Neural cell (in vitro differentiated cells): ENCODE measurements around the gene BCL6B. TPM values are rescaled to one million over a fixed set of nuclear protein-coding genes. Genes with fewer than 3 reads are reported as not detected.

ENCODE experiments used
- H2AFZ ChIP-seq: fragments of 200-600, 300-800 bp; sonication (generic), shearing (Covaris generic); 2 replicates; pipeline ENCODE4 v1.6.0; 2014; ENCODE audit warnings: low read depth, mild to moderate bottlenecking, antibody characterized with exemption, low read length, moderate library complexity
- H3F3A ChIP-seq: fragments of 200-600 bp; shearing (Covaris generic); 2 replicates; pipeline ENCODE4 v1.6.1; 2016; ENCODE audit warnings: mild to moderate bottlenecking, moderate library complexity, mixed read lengths, antibody characterized with exemption, low read length; ENCODE audit not compliant: insufficient read depth, poor library complexity, severe bottlenecking
- H3K27ac ChIP-seq: fragments of 200-600, 300-800 bp; sonication (generic), shearing (Covaris generic); 2 replicates; pipeline ENCODE4 v1.5.1; 2014; ENCODE audit warnings: mild to moderate bottlenecking, low read length, moderate library complexity
- H3K27me3 ChIP-seq: fragments of 300-800, 200-600 bp; sonication (generic), shearing (Covaris generic); 2 replicates; pipeline ENCODE4 v1.6.0; 2014; ENCODE audit warnings: mild to moderate bottlenecking, low read depth, low read length, moderate library complexity; ENCODE audit not compliant: insufficient read depth
- H3K36me3 ChIP-seq: fragments of 300-800, 200-600 bp; sonication (generic), shearing (Covaris generic); 2 replicates; pipeline ENCODE4 v1.5.1; 2014; ENCODE audit warnings: mild to moderate bottlenecking, antibody characterized with exemption, low read length, moderate library complexity; ENCODE audit not compliant: insufficient read depth
- H3K4me2 ChIP-seq: fragments of 300-800, 200-600 bp; sonication (generic), shearing (Covaris generic); 2 replicates; pipeline ENCODE4 v1.6.0; 2014; ENCODE audit warnings: mild to moderate bottlenecking, low read length
- H3K4me3 ChIP-seq: fragments of 300-800, 200-600 bp; sonication (generic), shearing (Covaris generic); 2 replicates; pipeline ENCODE4 v1.5.1; 2014; ENCODE audit warnings: mild to moderate bottlenecking, low read length, moderate library complexity
- H3K79me2 ChIP-seq: fragments of 200-600 bp; shearing (Covaris generic); replicated peaks from 2 replicates; pipeline ENCODE4 v1.6.0; 2014; ENCODE audit warnings: mild to moderate bottlenecking, low read length, moderate library complexity; ENCODE audit not compliant: insufficient read depth
- H3K9ac ChIP-seq: fragments of 300-800, 200-600 bp; sonication (generic), shearing (Covaris generic); 2 replicates; pipeline ENCODE4 v1.6.1; 2016; ENCODE audit warnings: mild to moderate bottlenecking, low read length, mixed read lengths
- H3K9me2 ChIP-seq: fragments of 200-600 bp; shearing (Covaris generic); 2 replicates; pipeline ENCODE4 v1.6.1; 2016; ENCODE audit warnings: mild to moderate bottlenecking, low read length, mixed read lengths; ENCODE audit not compliant: insufficient read depth
- H3K9me3 ChIP-seq: fragments of 200-600, 300-800 bp; sonication (generic), shearing (Covaris generic); 2 replicates; pipeline ENCODE4 v1.6.1; 2016; ENCODE audit warnings: mild to moderate bottlenecking, mixed run types, low read length, moderate library complexity, mixed read lengths
- H4K20me1 ChIP-seq: fragments of 200-600 bp; shearing (Covaris generic); 2 replicates; pipeline ENCODE4 v1.6.1; 2016; ENCODE audit warnings: mild to moderate bottlenecking, mixed run types; ENCODE audit not compliant: insufficient read depth
- CTCF ChIP-seq: fragments of 450-650 bp; IDR thresholded peaks from 2 replicates; pipeline ENCODE4 v1.5.1; 2014; ENCODE audit warnings: antibody characterized with exemption, mild to moderate bottlenecking, moderate library complexity; ENCODE audit not compliant: poor library complexity, severe bottlenecking
- EP300 ChIP-seq: fragments of 450-650 bp; conservative IDR thresholded peaks from 2 replicates; pipeline ENCODE4 v1.6.1; 2014; ENCODE audit warnings: antibody characterized with exemption, mild to moderate bottlenecking, moderate library complexity; ENCODE audit not compliant: poor library complexity, severe bottlenecking
- EZH2 ChIP-seq: fragments of 200-600, 300-800 bp; shearing (Covaris generic), sonication (generic); IDR thresholded peaks from 2 replicates; pipeline ENCODE4 v1.6.1; 2014; ENCODE audit warnings: antibody characterized with exemption, low read length, borderline replicate concordance, mild to moderate bottlenecking; ENCODE audit not compliant: insufficient read depth, poor library complexity, severe bottlenecking
- MXI1 ChIP-seq: fragments of 450-650 bp; conservative IDR thresholded peaks from 2 replicates; pipeline ENCODE4 v1.6.1; 2014; ENCODE audit warnings: antibody characterized with exemption, mild to moderate bottlenecking; ENCODE audit not compliant: poor library complexity, severe bottlenecking
- POLR2AphosphoS5 ChIP-seq: IDR thresholded peaks from 2 replicates; pipeline ENCODE4 v1.6.1; 2012
- RAD21 ChIP-seq: fragments of 450-650 bp; conservative IDR thresholded peaks from 2 replicates; pipeline ENCODE4 v1.6.1; 2014; ENCODE audit warnings: antibody characterized with exemption, mild to moderate bottlenecking, moderate library complexity
- SMC3 ChIP-seq: fragments of 450-650 bp; conservative IDR thresholded peaks from 2 replicates; pipeline ENCODE4 v1.6.1; 2014; ENCODE audit warnings: antibody characterized with exemption, mild to moderate bottlenecking, moderate library complexity; ENCODE audit not compliant: poor library complexity
- TAF1 ChIP-seq: IDR thresholded peaks from 2 replicates; pipeline ENCODE4 v1.6.1; 2012; ENCODE audit warnings: low read depth
- polyA plus RNA-seq: library from polyadenylated mRNA; depleted of rRNA; stranded (reverse); fragments of >200 nt; gene quantifications from 2 replicates; pipeline ENCODE4 v1.2.3, GENCODE V29; 2014
- TF ChIP-seq, protein P1 (sequence below): IDR thresholded peaks from 2 replicates; pipeline ENCODE4 v1.6.1; 2012; ENCODE audit warnings: borderline replicate concordance

The BCL6B gene
- polyA plus RNA-seq, 1 donor from 2014 or later, result not detected

GRCh38 chr17:7011415-7011814 is 11.4 kb upstream of the BCL6B start:
- no peak overlapping the region for H3K27ac ChIP-seq
- TF ChIP-seq TAF1 (no peak), POLR2AphosphoS5 (no peak), MXI1 (no peak), RAD21 (no peak), CTCF (no peak), EZH2 (no peak), SMC3 (no peak), EP300 (no peak)
- TF ChIP-seq, protein P1, sequence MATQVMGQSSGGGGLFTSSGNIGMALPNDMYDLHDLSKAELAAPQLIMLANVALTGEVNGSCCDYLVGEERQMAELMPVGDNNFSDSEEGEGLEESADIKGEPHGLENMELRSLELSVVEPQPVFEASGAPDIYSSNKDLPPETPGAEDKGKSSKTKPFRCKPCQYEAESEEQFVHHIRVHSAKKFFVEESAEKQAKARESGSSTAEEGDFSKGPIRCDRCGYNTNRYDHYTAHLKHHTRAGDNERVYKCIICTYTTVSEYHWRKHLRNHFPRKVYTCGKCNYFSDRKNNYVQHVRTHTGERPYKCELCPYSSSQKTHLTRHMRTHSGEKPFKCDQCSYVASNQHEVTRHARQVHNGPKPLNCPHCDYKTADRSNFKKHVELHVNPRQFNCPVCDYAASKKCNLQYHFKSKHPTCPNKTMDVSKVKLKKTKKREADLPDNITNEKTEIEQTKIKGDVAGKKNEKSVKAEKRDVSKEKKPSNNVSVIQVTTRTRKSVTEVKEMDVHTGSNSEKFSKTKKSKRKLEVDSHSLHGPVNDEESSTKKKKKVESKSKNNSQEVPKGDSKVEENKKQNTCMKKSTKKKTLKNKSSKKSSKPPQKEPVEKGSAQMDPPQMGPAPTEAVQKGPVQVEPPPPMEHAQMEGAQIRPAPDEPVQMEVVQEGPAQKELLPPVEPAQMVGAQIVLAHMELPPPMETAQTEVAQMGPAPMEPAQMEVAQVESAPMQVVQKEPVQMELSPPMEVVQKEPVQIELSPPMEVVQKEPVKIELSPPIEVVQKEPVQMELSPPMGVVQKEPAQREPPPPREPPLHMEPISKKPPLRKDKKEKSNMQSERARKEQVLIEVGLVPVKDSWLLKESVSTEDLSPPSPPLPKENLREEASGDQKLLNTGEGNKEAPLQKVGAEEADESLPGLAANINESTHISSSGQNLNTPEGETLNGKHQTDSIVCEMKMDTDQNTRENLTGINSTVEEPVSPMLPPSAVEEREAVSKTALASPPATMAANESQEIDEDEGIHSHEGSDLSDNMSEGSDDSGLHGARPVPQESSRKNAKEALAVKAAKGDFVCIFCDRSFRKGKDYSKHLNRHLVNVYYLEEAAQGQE, result no peak
- H4K20me1 ChIP-seq, result no peaks in the 10 kb centered on the region
- no peaks in the 10 kb centered on the region for H3K36me3 ChIP-seq
- H3K9me2 ChIP-seq, result no peaks in the 10 kb centered on the region
- H3K4me3 ChIP-seq, result peak overlapping the region; percentile 81
- peaks cover 28% of the 10 kb centered on the region for H3K79me2 ChIP-seq
- H3K4me2 ChIP-seq, result peak overlapping the region; percentile 99
- no peaks in the 10 kb centered on the region for H3F3A ChIP-seq
- peak overlapping the region; percentile 97 for H3K9ac ChIP-seq
- peak overlapping the region; percentile 86 for H2AFZ ChIP-seq
- H3K9me3 ChIP-seq, result no peaks in the 10 kb centered on the region
- no peaks in the 10 kb centered on the region for H3K27me3 ChIP-seq

DNA sequence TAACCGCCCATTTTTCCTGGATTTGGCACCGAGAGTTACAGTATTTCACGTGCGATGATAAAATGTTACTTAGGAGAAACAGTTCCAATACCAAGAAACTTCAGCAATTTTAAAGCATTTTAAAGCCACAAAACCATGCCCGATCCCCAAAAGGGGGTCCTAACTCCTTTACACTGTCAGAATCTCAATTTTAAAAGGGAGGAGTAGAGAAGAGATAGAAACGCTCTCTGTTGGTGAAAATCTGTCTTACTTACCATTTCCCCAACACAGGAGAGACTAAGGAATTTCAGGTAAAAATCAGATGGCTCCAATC is 11.0 kb upstream of the BCL6B start:
- Histone ChIP-seq H3K36me3 (no peaks in the 10 kb centered on the region), H3K9me2 (no peaks in the 10 kb centered on the region), H3K27me3 (no peaks in the 10 kb centered on the region), H3K4me3 (peak overlapping the region; percentile 81), H3K79me2 (peaks cover 28% of the 10 kb centered on the region), H3K4me2 (peak overlapping the region; percentile 99), H3K27ac (peak overlapping the region; percentile 91), H3F3A (no peaks in the 10 kb centered on the region), H3K9me3 (no peaks in the 10 kb centered on the region), H3K9ac (peak overlapping the region; percentile 97), H2AFZ (peak overlapping the region; percentile 86), H4K20me1 (no peaks in the 10 kb centered on the region)
- TF ChIP-seq MXI1 (no peak), POLR2AphosphoS5 (no peak), EZH2 (no peak), SMC3 (no peak), EP300 (no peak), TAF1 (no peak), RAD21 (no peak)
- TF ChIP-seq, protein P1, result no peak
